Epithelial cell of proximal tubule (primary cell): ENCODE measurements around the gene PPIL1. TPM values are rescaled to one million over a fixed set of nuclear protein-coding genes. Genes with fewer than 3 reads are reported as not detected.

ENCODE experiments used
- DNase-seq: peaks from one replicate; pipeline ENCODE4 v3.0.0-alpha.2; 2011; ENCODE audit warnings: low read depth
- H3K4me3 ChIP-seq: 2 replicates; pipeline ENCODE4 v1.5.1; 2011; ENCODE audit warnings: low read depth, mild to moderate bottlenecking, low read length
- total RNA-seq: library from RNA; depleted of rRNA; stranded (reverse); fragments of >200 nt; gene quantifications from 2 replicates; pipeline ENCODE4 v1.2.3, GENCODE V29; 2015
- TF ChIP-seq, protein P1 (sequence below): conservative IDR thresholded peaks from 2 replicates; pipeline ENCODE4 v1.5.1; 2012; ENCODE audit warnings: low read depth, mild to moderate bottlenecking, low read length

The PPIL1 gene
- total RNA-seq, 1 donor from 2014 or later: 26.6 TPM

DNA sequence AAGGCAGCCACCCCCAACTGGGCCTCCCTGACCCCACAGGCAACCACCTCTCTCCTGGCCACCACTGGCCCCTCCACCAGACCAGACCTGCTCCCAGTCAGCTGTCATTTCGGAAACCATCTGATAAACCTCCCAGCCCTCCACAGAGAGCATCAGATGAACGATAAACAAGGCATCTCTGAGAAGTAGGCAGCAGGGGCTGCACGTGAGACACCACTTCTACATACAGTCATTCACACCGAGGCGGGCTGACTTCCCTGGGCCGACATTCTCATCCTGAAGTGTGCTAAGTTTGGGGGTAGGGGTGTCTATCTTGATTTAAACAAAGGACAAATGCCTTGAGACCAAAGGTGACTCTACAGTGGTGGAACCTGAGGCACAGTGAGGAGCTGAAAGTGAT is 49.2 kb downstream of the PPIL1 start:
- no peak overlapping the region for H3K4me3 ChIP-seq
- DNase-seq: no peak
- TF ChIP-seq, protein P1, sequence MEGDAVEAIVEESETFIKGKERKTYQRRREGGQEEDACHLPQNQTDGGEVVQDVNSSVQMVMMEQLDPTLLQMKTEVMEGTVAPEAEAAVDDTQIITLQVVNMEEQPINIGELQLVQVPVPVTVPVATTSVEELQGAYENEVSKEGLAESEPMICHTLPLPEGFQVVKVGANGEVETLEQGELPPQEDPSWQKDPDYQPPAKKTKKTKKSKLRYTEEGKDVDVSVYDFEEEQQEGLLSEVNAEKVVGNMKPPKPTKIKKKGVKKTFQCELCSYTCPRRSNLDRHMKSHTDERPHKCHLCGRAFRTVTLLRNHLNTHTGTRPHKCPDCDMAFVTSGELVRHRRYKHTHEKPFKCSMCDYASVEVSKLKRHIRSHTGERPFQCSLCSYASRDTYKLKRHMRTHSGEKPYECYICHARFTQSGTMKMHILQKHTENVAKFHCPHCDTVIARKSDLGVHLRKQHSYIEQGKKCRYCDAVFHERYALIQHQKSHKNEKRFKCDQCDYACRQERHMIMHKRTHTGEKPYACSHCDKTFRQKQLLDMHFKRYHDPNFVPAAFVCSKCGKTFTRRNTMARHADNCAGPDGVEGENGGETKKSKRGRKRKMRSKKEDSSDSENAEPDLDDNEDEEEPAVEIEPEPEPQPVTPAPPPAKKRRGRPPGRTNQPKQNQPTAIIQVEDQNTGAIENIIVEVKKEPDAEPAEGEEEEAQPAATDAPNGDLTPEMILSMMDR: no peak

DNA sequence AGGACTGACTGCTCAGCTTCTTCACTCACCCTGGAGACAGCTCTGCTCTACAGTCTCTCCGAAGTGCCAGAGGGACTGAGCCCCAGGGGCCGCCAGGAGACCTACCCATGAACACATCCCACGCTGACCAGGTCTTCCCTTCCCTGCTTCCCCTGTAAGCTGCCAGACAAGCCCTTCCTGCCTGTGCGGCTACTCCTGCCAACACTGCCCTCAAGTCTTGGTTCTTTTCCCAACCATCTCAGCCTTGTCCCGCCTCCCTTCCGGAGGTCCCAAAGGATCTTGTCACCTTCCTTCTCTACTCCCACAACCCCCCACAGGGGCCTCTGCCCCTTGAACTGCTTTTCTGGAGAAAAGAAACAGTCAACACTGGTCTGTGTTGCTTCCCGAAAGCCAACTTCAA is 50.4 kb downstream of the PPIL1 start:
- H3K4me3 ChIP-seq: no peak overlapping the region
- DNase-seq: no peak
- TF ChIP-seq, protein P1: no peak

DNA sequence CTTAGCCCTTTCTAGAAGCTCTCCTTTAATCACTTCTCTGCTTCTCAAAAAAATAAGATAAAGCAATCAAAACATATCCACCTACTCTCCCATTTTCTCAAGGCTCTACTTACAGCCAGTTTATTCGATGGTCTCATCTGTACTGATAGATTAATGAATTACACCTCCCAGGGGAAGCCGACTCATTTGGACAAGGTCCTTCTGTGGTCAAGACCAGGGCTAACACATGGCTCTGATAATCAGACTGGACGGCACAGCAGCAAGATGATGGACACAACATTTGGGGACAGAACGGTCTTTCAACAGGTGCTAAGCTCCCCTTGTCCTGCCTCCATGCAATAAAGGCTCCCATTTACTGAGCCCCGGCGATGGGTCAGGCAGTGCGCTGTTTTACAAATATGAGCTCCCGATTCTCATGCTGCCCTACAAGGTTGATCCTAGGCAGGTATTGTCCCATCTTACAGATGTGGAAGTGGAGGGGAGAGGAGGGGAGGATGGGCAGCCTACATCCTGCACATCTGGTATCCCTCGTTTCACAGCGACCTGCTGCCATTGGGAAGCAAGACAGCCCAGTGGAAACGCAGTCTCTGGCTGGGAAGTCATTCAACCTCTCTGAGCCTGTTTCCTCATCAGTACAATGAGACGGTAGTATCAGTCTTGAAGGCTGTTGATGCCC is 51.0 kb downstream of the PPIL1 start:
- no peak overlapping the region for H3K4me3 ChIP-seq
- no peak for DNase-seq
- TF ChIP-seq, protein P1: no peak

DNA sequence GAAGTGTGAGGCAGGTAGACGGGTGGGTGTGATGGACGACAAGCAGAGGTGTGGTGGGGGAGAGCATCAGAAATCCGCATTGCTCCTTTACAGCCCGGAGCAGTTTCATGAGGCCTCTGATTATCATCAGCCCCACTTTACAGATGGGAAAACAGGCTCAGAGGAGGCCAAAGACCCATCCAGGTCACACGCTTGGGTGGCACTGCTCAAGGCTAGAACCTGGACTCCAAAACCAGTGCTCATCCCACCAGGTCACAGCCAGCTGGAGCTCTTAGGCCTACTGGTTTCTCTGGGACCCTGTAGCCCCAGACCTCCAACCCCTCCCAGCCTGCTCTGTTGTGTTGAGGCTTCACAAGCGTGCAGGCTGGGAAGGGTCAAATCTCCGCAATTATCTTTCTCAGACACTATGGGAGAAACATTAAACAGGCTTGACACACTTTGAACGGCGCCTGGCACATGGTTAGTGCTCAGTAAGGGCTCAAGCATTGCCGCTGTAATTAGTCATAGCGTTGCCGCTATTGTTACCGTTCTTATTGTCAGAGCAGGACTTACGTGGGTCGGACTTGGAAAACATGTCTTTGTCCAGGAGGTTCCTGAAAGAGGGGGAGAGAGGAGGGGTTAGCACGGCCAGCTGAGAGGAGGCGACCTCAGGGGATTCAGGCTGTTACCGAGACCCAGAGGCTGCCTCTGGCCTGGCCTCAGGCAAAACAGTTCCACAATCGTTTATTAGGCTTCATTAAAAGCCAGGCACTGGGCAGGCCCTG is 51.9 kb downstream of the PPIL1 start:
- H3K4me3 ChIP-seq: no peak overlapping the region
- DNase-seq: peak; percentile 63
- TF ChIP-seq, protein P1: no peak

DNA sequence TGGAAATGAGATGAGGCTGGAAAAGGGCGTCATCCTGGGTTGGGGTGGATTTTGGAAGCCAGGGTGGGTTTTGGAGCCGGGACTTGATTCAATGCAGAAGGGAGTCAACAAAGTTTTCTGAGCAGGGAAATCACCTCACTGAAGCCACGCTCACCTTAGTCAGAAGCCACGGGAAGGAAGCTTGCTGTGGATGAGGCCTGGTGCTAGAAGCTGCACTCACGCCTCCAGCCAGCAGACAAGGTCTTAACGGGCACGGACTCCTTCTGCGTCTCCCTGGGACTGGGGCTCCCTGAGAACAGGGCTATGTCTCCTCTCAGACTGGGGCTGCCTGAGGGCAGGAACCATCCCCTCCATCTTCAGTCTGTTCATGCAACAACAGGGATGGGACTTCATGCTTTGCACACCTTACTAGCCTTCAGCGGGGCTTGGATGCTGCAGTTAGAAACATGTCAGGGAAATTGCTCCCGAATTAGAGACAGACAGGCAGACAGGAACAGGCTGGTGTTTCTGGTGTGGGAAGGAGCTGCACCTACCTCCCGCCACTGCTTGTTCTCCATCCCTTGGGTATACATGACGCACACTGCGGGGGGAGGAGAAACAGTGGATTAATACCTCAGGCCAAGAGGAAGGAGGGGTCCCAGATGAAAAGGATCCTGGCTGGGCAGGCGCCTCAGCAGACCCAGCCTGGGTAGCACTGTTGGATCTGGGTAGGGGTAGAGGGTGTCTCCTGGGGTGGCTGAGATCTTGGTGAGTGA is 52.8 kb downstream of the PPIL1 start:
- TF ChIP-seq, protein P1: no peak
- DNase-seq: no peak
- no peak overlapping the region for H3K4me3 ChIP-seq

DNA sequence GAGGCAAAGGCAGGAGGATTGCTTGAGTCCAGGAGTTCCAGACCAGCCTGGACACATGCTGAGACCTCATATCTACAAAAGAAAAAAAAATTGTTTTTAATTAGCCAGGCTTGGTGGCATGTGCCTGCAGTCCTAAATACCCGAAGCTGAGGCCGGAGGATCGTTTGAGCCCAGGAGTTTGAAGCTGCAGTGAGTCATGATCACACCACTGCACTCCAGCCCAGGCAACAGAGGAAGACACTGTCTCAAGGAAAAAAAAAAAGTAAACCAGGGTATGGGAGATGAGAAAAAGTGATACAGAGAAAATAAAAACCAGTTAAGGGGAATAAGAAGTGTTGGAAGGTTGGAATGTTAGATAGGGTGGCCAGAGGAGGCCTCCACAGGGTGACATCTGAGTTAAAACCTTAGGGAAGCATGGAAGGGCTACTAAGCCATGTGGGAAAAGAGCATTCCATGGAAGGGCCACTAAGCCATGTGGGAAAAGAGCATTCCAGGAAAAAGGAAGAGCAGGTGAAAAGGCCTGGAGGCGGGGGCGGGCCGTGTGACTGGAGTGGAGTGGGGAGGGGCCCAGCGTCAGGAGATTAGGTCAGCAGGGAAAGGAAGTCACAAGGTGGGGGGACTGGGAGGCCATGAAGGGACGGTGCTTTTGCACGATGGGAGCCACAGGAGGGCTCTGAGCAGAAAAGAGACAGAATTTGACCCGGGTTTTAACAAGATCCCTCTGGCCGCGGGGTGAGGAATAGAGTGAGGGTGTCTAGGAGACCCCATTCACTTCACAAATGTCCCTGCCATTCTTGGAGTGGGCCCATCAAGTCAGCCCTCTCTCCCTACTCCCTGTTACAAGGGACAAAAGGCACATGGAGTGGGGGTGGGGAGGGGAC is 53.7 kb downstream of the PPIL1 start:
- no peak overlapping the region for H3K4me3 ChIP-seq
- DNase-seq: peak; percentile 63
- TF ChIP-seq, protein P1: no peak
